HG03135 (cell line): ENCODE results near the gene TXNL4A.

Experiments
- ATAC-seq: cut with Tn5 transposase; IDR thresholded peaks from one replicate; pipeline ENCODE4 v1.9.1; 2021; ENCODE audit warnings: mild to moderate bottlenecking, moderate library complexity; ENCODE audit not compliant: unreplicated experiment

The TXNL4A gene

GRCh38 chr18:79936641-79937040 is 51.7 kb downstream of the TXNL4A start:
- ATAC-seq, result no peak

- no peak for ATAC-seq
Measured at GRCh38 chr18:79935925-79936324, 52.4 kb downstream of the TXNL4A start.

GRCh38 chr18:79935499-79935898 is 52.9 kb downstream of the TXNL4A start:
- no peak for ATAC-seq

GRCh38 chr18:79935098-79935480 is 53.3 kb downstream of the TXNL4A start:
- no peak for ATAC-seq

- ATAC-seq, result no peak
Measured at GRCh38 chr18:79934311-79935097, 53.9 kb downstream of the TXNL4A start.

- no peak for ATAC-seq
Measured at GRCh38 chr18:79933765-79934164, 54.6 kb downstream of the TXNL4A start.

GRCh38 chr18:79932907-79933306 is 55.5 kb downstream of the TXNL4A start:
- no peak for ATAC-seq

- no peak for ATAC-seq
Measured at GRCh38 chr18:79931475-79931874, 56.9 kb downstream of the TXNL4A start.

GRCh38 chr18:79930020-79930642 is 58.2 kb downstream of the TXNL4A start:
- no peak for ATAC-seq

GRCh38 chr18:79928563-79928960 is 59.8 kb downstream of the TXNL4A start:
- ATAC-seq, result no peak

- no peak for ATAC-seq
Measured at GRCh38 chr18:79927607-79928562, 60.5 kb downstream of the TXNL4A start.

GRCh38 chr18:79926715-79927606 is 61.4 kb downstream of the TXNL4A start:
- ATAC-seq, result no peak

- no peak for ATAC-seq
Measured at GRCh38 chr18:79926306-79926705, 62.1 kb downstream of the TXNL4A start.

GRCh38 chr18:79924814-79925731 is 63.3 kb downstream of the TXNL4A start:
- no peak for ATAC-seq

- ATAC-seq, result no peak
Measured at GRCh38 chr18:79923896-79924585, 64.3 kb downstream of the TXNL4A start.

- ATAC-seq, result no peak
Measured at GRCh38 chr18:79922971-79923411, 65.4 kb downstream of the TXNL4A start.

GRCh38 chr18:79921984-79922965 is 66.1 kb downstream of the TXNL4A start:
- ATAC-seq, result no peak
